ENCODE measurements around the gene MAPK1IP1L. TPM values are rescaled to one million over a fixed set of nuclear protein-coding genes. Genes with fewer than 3 reads are reported as not detected.

MAPK1IP1L gene
- total and polyA plus RNA-seq, 3 experiments from 2014 or later, result 86.8 to 106 (median 104) TPM

GRCh38 chr14:55045087-55045486, 6.4 kb upstream of the MAPK1IP1L start:
- H3K4me3 Mint-ChIP-seq, result no peak overlapping the region
- no peak overlapping the region for H3K4me3 ChIP-seq (ENCODE audit: low read length)
- no peaks in the 10 kb centered on the region for H3K27me3 ChIP-seq (ENCODE audit: insufficient read depth, low read length, poor library complexity, severe bottlenecking)
- H3K36me3 Mint-ChIP-seq, result peaks cover 0 to 20% (median 2%) of the 10 kb centered on the region in 3 donors
- DNase-seq, result no peak
- H3K27ac ChIP-seq (ENCODE audit: low read depth, low read length), result no peak overlapping the region
- H3K4me1 Mint-ChIP-seq, result peaks cover 0 to 7% (median 5%) of the 10 kb centered on the region in 3 donors
- H3K9me3 ChIP-seq (ENCODE audit: low read length), result no peaks in the 10 kb centered on the region
- H3K36me3 ChIP-seq (ENCODE audit: insufficient read depth, low read length), result no peaks in the 10 kb centered on the region
- no peaks in the 10 kb centered on the region for H3K4me1 ChIP-seq (ENCODE audit: insufficient read depth, low read length)
- no peaks in the 10 kb centered on the region for H3K9me3 Mint-ChIP-seq
- ChIA-PET CTCF (interaction anchor here (1.1 to 1.6 kb wide), 2 partner anchors 11 to 27 kb away, joined by 3 to 5 read pairs; no protein-coding TSS in a partner anchor), POLR2A (no interaction called here)
- no peak overlapping the region for H3K27ac Mint-ChIP-seq
- H3K27me3 Mint-ChIP-seq, result no peaks in the 10 kb centered on the region

- peaks cover 10 to 17% (median 15%) of the 10 kb centered on the region in 3 donors for H3K4me1 Mint-ChIP-seq
- peaks cover 0 to 23% (median 2%) of the 10 kb centered on the region in 3 donors for H3K36me3 Mint-ChIP-seq
- H3K9me3 ChIP-seq (ENCODE audit: low read length), result no peaks in the 10 kb centered on the region
- CTCF ChIA-PET, result interaction anchor here (1.3 kb wide), 1 partner anchor 21 kb away, joined by 3 read pairs; the partner anchor contains the start of genes SOCS4 and WDHD1
- peaks cover 3% of the 10 kb centered on the region for H3K4me1 ChIP-seq (ENCODE audit: insufficient read depth, low read length)
- H3K27ac ChIP-seq (ENCODE audit: low read depth, low read length), result no peak overlapping the region
- H3K36me3 ChIP-seq (ENCODE audit: insufficient read depth, low read length), result no peaks in the 10 kb centered on the region
- H3K27ac Mint-ChIP-seq, result peak overlapping the region in 2 of 8 donors; percentile 22 to 55
- no peak for DNase-seq
- no peaks in the 10 kb centered on the region for H3K9me3 Mint-ChIP-seq
- POLR2A ChIA-PET, result interaction anchor here (0.6 kb wide), 1 partner anchor 15 kb away, joined by 3 read pairs; no protein-coding TSS in a partner anchor
- peaks cover 0 to 1% of the 10 kb centered on the region in 2 donors for H3K27me3 Mint-ChIP-seq
- no peak overlapping the region for H3K4me3 Mint-ChIP-seq
- H3K4me3 ChIP-seq (ENCODE audit: low read length), result no peak overlapping the region
- no peaks in the 10 kb centered on the region for H3K27me3 ChIP-seq (ENCODE audit: insufficient read depth, low read length, poor library complexity, severe bottlenecking)
These were observed 4.0 kb upstream of the MAPK1IP1L start for GRCh38 chr14:55047301-55048053.

GRCh38 chr14:55048900-55049436, 2.5 kb upstream of the MAPK1IP1L start:
- H3K27me3 ChIP-seq (ENCODE audit: insufficient read depth, low read length, poor library complexity, severe bottlenecking), result no peaks in the 10 kb centered on the region
- Mint-ChIP-seq H3K4me1 (peaks cover 24 to 31% (median 30%) of the 10 kb centered on the region in 3 donors), H3K36me3 (peaks cover 0 to 22% (median 2%) of the 10 kb centered on the region in 3 donors), H3K4me3 (no peak overlapping the region), H3K9me3 (no peaks in the 10 kb centered on the region), H3K27ac (peak overlapping the region in 1 of 8 donors; percentile 100), H3K27me3 (peaks cover 0 to 1% of the 10 kb centered on the region in 2 donors)
- H3K4me3 ChIP-seq (ENCODE audit: low read length), result no peak overlapping the region
- H3K36me3 ChIP-seq (ENCODE audit: insufficient read depth, low read length), result no peaks in the 10 kb centered on the region
- H3K4me1 ChIP-seq (ENCODE audit: insufficient read depth, low read length), result peaks cover 15% of the 10 kb centered on the region
- H3K27ac ChIP-seq (ENCODE audit: low read depth, low read length), result no peak overlapping the region
- ChIA-PET CTCF (no interaction called here), POLR2A (interaction anchor here (0.6 kb wide), 1 partner anchor 20 kb away, joined by 3 read pairs; no protein-coding TSS in a partner anchor)
- DNase-seq, result no peak
- no peaks in the 10 kb centered on the region for H3K9me3 ChIP-seq (ENCODE audit: low read length)

- Mint-ChIP-seq H3K9me3 (no peaks in the 10 kb centered on the region), H3K27ac (peak overlapping the region; percentile 93 to 100 (median 98)), H3K36me3 (peaks cover 0 to 32% (median 2%) of the 10 kb centered on the region in 3 donors), H3K4me1 (peaks cover 41 to 49% (median 45%) of the 10 kb centered on the region in 3 donors), H3K4me3 (peak overlapping the region; percentile 83 to 95 (median 92)), H3K27me3 (peaks cover 0 to 1% of the 10 kb centered on the region in 2 donors)
- H3K36me3 ChIP-seq (ENCODE audit: insufficient read depth, low read length), result no peaks in the 10 kb centered on the region
- ChIA-PET POLR2A (interaction anchor here (0.9 to 2.4 kb wide), 7 partner anchors 9 to 485 kb away, joined by 3 to 18 read pairs (median 4); partner anchors contain the start of genes FBXO34, SOCS4 and WDHD1), CTCF (interaction anchor here (0.6 to 2.3 kb wide), 35 partner anchors 8 to 629 kb away, joined by 3 to 28 read pairs (median 5); partner anchors contain the start of genes DLGAP5, FBXO34, SOCS4 and WDHD1)
- peak overlapping the region; percentile 94 for H3K4me3 ChIP-seq (ENCODE audit: low read length)
- peak overlapping the region; percentile 100 for H3K27ac ChIP-seq (ENCODE audit: low read depth, low read length)
- H3K9me3 ChIP-seq (ENCODE audit: low read length), result no peaks in the 10 kb centered on the region
- H3K27me3 ChIP-seq (ENCODE audit: insufficient read depth, low read length, poor library complexity, severe bottlenecking), result no peaks in the 10 kb centered on the region
- H3K4me1 ChIP-seq (ENCODE audit: insufficient read depth, low read length), result peaks cover 31% of the 10 kb centered on the region
- no peak for DNase-seq
These were observed 353 bp upstream of the MAPK1IP1L start for GRCh38 chr14:55051165-55051422.

GRCh38 chr14:55052269-55052930, 953 bp downstream of the MAPK1IP1L start:
- Mint-ChIP-seq H3K4me1 (peaks cover 46 to 58% (median 54%) of the 10 kb centered on the region in 3 donors), H3K9me3 (no peaks in the 10 kb centered on the region), H3K4me3 (peak overlapping the region; percentile 83 to 95 (median 92)), H3K27me3 (peaks cover 0 to 1% of the 10 kb centered on the region in 2 donors), H3K36me3 (peaks cover 0 to 38% (median 2%) of the 10 kb centered on the region in 3 donors), H3K27ac (peak overlapping the region; percentile 93 to 100 (median 99))
- no peaks in the 10 kb centered on the region for H3K9me3 ChIP-seq (ENCODE audit: low read length)
- peak overlapping the region; percentile 94 for H3K4me3 ChIP-seq (ENCODE audit: low read length)
- H3K4me1 ChIP-seq (ENCODE audit: insufficient read depth, low read length), result peaks cover 33% of the 10 kb centered on the region
- POLR2A ChIA-PET, result interaction anchor here (1.0 to 2.4 kb wide), 4 partner anchors 25 to 78 kb away, joined by 4 to 18 read pairs (median 6); partner anchors contain the start of genes SOCS4 and WDHD1
- DNase-seq, result no peak
- H3K27me3 ChIP-seq (ENCODE audit: insufficient read depth, low read length, poor library complexity, severe bottlenecking), result no peaks in the 10 kb centered on the region
- peak overlapping the region; percentile 100 for H3K27ac ChIP-seq (ENCODE audit: low read depth, low read length)
- CTCF ChIA-PET, result interaction anchor here (0.6 to 2.3 kb wide), 23 partner anchors 8 to 280 kb away, joined by 3 to 28 read pairs (median 6); partner anchors contain the start of genes FBXO34, SOCS4 and WDHD1
- no peaks in the 10 kb centered on the region for H3K36me3 ChIP-seq (ENCODE audit: insufficient read depth, low read length)

- Mint-ChIP-seq H3K9me3 (no peaks in the 10 kb centered on the region), H3K27ac (peak overlapping the region; percentile 93 to 100 (median 99)), H3K27me3 (peaks cover 0 to 1% of the 10 kb centered on the region in 2 donors), H3K4me1 (peaks cover 48 to 59% (median 58%) of the 10 kb centered on the region in 3 donors), H3K4me3 (peak overlapping the region; percentile 83 to 95 (median 92)), H3K36me3 (peaks cover 0 to 42% (median 4%) of the 10 kb centered on the region in 3 donors)
- no peaks in the 10 kb centered on the region for H3K27me3 ChIP-seq (ENCODE audit: insufficient read depth, low read length, poor library complexity, severe bottlenecking)
- H3K36me3 ChIP-seq (ENCODE audit: insufficient read depth, low read length), result no peaks in the 10 kb centered on the region
- H3K9me3 ChIP-seq (ENCODE audit: low read length), result no peaks in the 10 kb centered on the region
- ChIA-PET CTCF (interaction anchor here (0.6 to 0.7 kb wide), 2 partner anchors 9 to 27 kb away, joined by 3 read pairs; partner anchors contain the start of gene WDHD1), POLR2A (interaction anchor here (1.4 to 2.4 kb wide), 2 partner anchors 26 to 50 kb away, joined by 4 to 18 read pairs; partner anchors contain the start of gene SOCS4)
- no peak for DNase-seq
- peak overlapping the region; percentile 100 for H3K27ac ChIP-seq (ENCODE audit: low read depth, low read length)
- H3K4me1 ChIP-seq (ENCODE audit: insufficient read depth, low read length), result peaks cover 33% of the 10 kb centered on the region
- no peak overlapping the region for H3K4me3 ChIP-seq (ENCODE audit: low read length)
These were observed 1.6 kb downstream of the MAPK1IP1L start for GRCh38 chr14:55053018-55053417.

- CTCF ChIA-PET, result interaction anchor here (0.7 kb wide), 1 partner anchor 9 kb away, joined by 3 read pairs; no protein-coding TSS in a partner anchor
- H3K4me1 Mint-ChIP-seq, result peaks cover 51 to 64% (median 63%) of the 10 kb centered on the region in 3 donors
- Histone ChIP-seq H3K27me3 (ENCODE audit: insufficient read depth, low read length, poor library complexity, severe bottlenecking) (no peaks in the 10 kb centered on the region), H3K4me1 (ENCODE audit: insufficient read depth, low read length) (peaks cover 33% of the 10 kb centered on the region), H3K9me3 (ENCODE audit: low read length) (no peaks in the 10 kb centered on the region), H3K27ac (ENCODE audit: low read depth, low read length) (no peak overlapping the region), H3K36me3 (ENCODE audit: insufficient read depth, low read length) (no peaks in the 10 kb centered on the region), H3K4me3 (ENCODE audit: low read length) (no peak overlapping the region)
- peaks cover 0 to 1% of the 10 kb centered on the region in 2 donors for H3K27me3 Mint-ChIP-seq
- H3K27ac Mint-ChIP-seq, result peak overlapping the region; percentile 44 to 100 (median 94)
- POLR2A ChIA-PET, result interaction anchor here (1.4 to 2.4 kb wide), 2 partner anchors 26 to 50 kb away, joined by 4 to 18 read pairs; partner anchors contain the start of gene SOCS4
- peak overlapping the region; percentile 83 to 95 (median 92) for H3K4me3 Mint-ChIP-seq
- H3K9me3 Mint-ChIP-seq, result no peaks in the 10 kb centered on the region
- no peak for DNase-seq
- H3K36me3 Mint-ChIP-seq, result peaks cover 0 to 46% (median 7%) of the 10 kb centered on the region in 3 donors
These were observed 2.1 kb downstream of the MAPK1IP1L start for GRCh38 chr14:55053500-55053899.
